Chondrocyte (in vitro differentiated cells): ENCODE data around the gene TREML2. TPM values are rescaled to one million over a fixed set of nuclear protein-coding genes. Genes with fewer than 3 reads are reported as not detected.

Experiments used
- DNase-seq: peaks from one replicate; pipeline ENCODE4 v3.0.0; 2021; ENCODE audit warnings: mixed read lengths, low spot score
- H3K27ac Mint-ChIP-seq: one replicate; pipeline ENCODE4 v1.8.0; 2021; ENCODE audit warnings: mild to moderate bottlenecking, moderate library complexity, mixed read lengths; ENCODE audit not compliant: unreplicated experiment
- H3K27me3 Mint-ChIP-seq: 2 replicates; pipeline ENCODE4 v1.8.0; 2021; ENCODE audit warnings: low read depth, mixed read lengths
- H3K36me3 Mint-ChIP-seq: 2 replicates; pipeline ENCODE4 v1.8.0; 2021; ENCODE audit warnings: low read depth, mixed read lengths
- H3K4me1 Mint-ChIP-seq: 2 replicates; pipeline ENCODE4 v1.8.0; 2021; ENCODE audit warnings: low read depth, mild to moderate bottlenecking, mixed read lengths
- H3K4me3 Mint-ChIP-seq: one replicate; pipeline ENCODE4 v1.8.0; 2021; ENCODE audit warnings: mild to moderate bottlenecking, moderate library complexity, mixed read lengths; ENCODE audit not compliant: unreplicated experiment
- H3K9me3 Mint-ChIP-seq: 2 replicates; pipeline ENCODE4 v1.8.0; 2021; ENCODE audit warnings: low read depth, mixed read lengths
- CTCF ChIP-seq: fragments of 200-600 bp; sonication (generic); IDR thresholded peaks from 2 replicates; pipeline ENCODE4 v1.5.0; 2021; ENCODE audit warnings: antibody characterized with exemption, mild to moderate bottlenecking, moderate library complexity
- total RNA-seq: library from RNA; stranded (reverse); gene quantifications from 3 replicates; pipeline ENCODE4 v1.2.1, GENCODE V29; 2021

The TREML2 gene
- total RNA-seq, 1 donor from 2014 or later = not detected

- H3K9me3 Mint-ChIP-seq = no peaks in the 10 kb centered on the region
- H3K36me3 Mint-ChIP-seq = peaks cover 1% of the 10 kb centered on the region
- H3K27me3 Mint-ChIP-seq = peaks cover 53% of the 10 kb centered on the region
- H3K27ac Mint-ChIP-seq = no peak overlapping the region
- H3K4me1 Mint-ChIP-seq = no peaks in the 10 kb centered on the region
- no peak overlapping the region for H3K4me3 Mint-ChIP-seq
- TF ChIP-seq CTCF = no peak
- no peak for DNase-seq
Observed at GRCh38 chr6:41228616-41229015, 27.7 kb upstream of the TREML2 start.

DNA sequence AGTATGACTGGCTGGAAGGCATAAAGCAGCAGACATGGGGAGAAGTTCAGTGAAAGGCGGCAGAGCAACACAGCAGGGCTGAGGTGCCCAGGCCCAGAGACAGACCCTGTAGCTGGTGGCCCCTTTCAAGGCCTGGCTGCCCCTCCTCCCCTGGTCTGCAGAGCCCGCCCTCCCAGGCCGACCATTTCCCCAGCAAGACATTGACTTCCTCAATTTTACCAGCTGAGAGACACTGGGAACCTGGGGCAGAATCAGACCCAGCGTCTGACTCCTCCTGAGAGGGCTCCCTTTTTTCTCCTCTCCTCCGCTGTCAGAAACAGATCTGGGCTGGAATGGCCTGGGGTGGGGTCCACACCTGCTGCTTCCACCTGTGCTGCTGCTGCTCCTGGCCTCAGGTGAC is 27.1 kb upstream of the TREML2 start, which contains the start of gene TREML4:
Gene TREML4, plus strand, starts transcription at position 254 of the 400 bp plus-strand sequence. Its CDS starts 79 bp downstream, at position 333.
- H3K4me3 Mint-ChIP-seq = no peak within 1 kb of the TSS
- H3K36me3 Mint-ChIP-seq = peaks cover 1% of the 10 kb centered on the region
- DNase-seq = no peak
- H3K4me1 Mint-ChIP-seq = no peaks in the 10 kb centered on the region
- peaks cover 55% of the 10 kb centered on the region for H3K27me3 Mint-ChIP-seq
- no peak within 1 kb of the TSS for H3K27ac Mint-ChIP-seq
- H3K9me3 Mint-ChIP-seq = no peaks in the 10 kb centered on the region
- TF ChIP-seq CTCF = no peak

DNA sequence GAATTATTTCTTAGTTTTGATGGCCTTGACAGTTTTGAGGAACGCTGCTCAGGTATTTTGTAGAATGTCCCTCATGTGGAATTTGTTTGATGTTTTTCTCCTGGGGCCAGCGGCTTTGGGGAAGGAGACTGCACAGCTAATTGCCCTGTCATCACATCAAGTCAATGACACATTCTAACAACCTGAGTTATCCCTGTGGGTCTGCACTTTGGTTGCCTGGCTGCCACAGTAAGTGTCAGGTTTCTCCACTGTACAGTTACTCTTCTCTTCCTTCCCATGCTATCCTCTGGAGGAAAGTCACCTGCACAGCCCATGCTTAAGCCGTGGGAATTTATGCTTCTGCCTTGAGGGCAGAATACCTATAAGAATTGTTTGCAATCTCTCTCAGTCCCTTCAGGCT is 25.8 kb upstream of the TREML2 start:
- DNase-seq = no peak
- Mint-ChIP-seq H3K4me3 (no peak overlapping the region), H3K4me1 (no peaks in the 10 kb centered on the region), H3K36me3 (peaks cover 1% of the 10 kb centered on the region), H3K9me3 (no peaks in the 10 kb centered on the region), H3K27me3 (peaks cover 49% of the 10 kb centered on the region), H3K27ac (no peak overlapping the region)
- TF ChIP-seq CTCF = no peak

- no peak for TF ChIP-seq CTCF
- Mint-ChIP-seq H3K27ac (no peak overlapping the region), H3K36me3 (peaks cover 3% of the 10 kb centered on the region), H3K9me3 (peaks cover 10% of the 10 kb centered on the region), H3K4me3 (no peak overlapping the region), H3K27me3 (peaks cover 47% of the 10 kb centered on the region), H3K4me1 (no peaks in the 10 kb centered on the region)
- no peak for DNase-seq
Observed at GRCh38 chr6:41224800-41225199, 23.9 kb upstream of the TREML2 start.

- Mint-ChIP-seq H3K4me3 (no peak overlapping the region), H3K4me1 (no peaks in the 10 kb centered on the region), H3K27me3 (peaks cover 42% of the 10 kb centered on the region), H3K27ac (no peak overlapping the region), H3K36me3 (peaks cover 3% of the 10 kb centered on the region), H3K9me3 (peaks cover 16% of the 10 kb centered on the region)
- no peak for DNase-seq
- TF ChIP-seq CTCF = no peak
Observed at GRCh38 chr6:41222513-41222912, 21.6 kb upstream of the TREML2 start.
